Right cardiac atrium (tissue), 5 donors: ENCODE results near the gene NTN3. TPM values are rescaled to one million over a fixed set of nuclear protein-coding genes. Genes with fewer than 3 reads are reported as not detected.
"Not testable (repeated sequence)": the region's sequence is repeated elsewhere in the genome, so short reads cannot be mapped to it uniquely, and the experiment has no call there.

Experiments used
- ATAC-seq, 2 donors: fragments of 200-7000 bp; cut with Tn5 transposase; one replicate each; pipeline versions ENCODE4 v1.8.0 to v1.9.1; 2020; ENCODE audit warnings: moderate library complexity in 2 of 2, mild to moderate bottlenecking in 1 of 2
- DNase-seq, 3 donors: peaks; one replicate each; pipeline ENCODE4 v3.0.0-alpha.2; 2020
- H3K27ac ChIP-seq: one replicate; pipeline ENCODE4 v1.5.1; 2013; ENCODE audit warnings: mild to moderate bottlenecking, low read length, control low read depth, moderate library complexity
- H3K27me3 ChIP-seq: one replicate; pipeline ENCODE4 v1.6.1; 2013; ENCODE audit not compliant: control insufficient read depth, insufficient read depth
- H3K4me1 ChIP-seq: one replicate; pipeline ENCODE4 v1.6.1; 2013; ENCODE audit warnings: low read length; ENCODE audit not compliant: control insufficient read depth, insufficient read depth
- H3K4me3 ChIP-seq: one replicate; pipeline ENCODE4 v1.5.1; 2013; ENCODE audit warnings: low read length, control low read depth
- H3K9me3 ChIP-seq: one replicate; pipeline ENCODE4 v1.6.1; 2013; ENCODE audit warnings: low read length; ENCODE audit not compliant: control insufficient read depth
- WGBS: extraction: QIAGEN DNeasy Blood & Tissue Kit; methylation state at CpG from one replicate; pipeline ENCODE4 v1.1.7; 2013; 5-methylcytosine and 5-hydroxymethylcytosine counted together
- intact Hi-C, 4 donors: fragments of 100-400 bp; cut with DNase I; formaldehyde crosslinking; loops; one replicate each; pipeline versions ENCODE4 v1.11.0 to v1.14.0; 2022 to 2023
- polyA plus RNA-seq: library from polyadenylated mRNA; stranded (reverse); fragments of 200-250 nt; gene quantifications from one replicate; pipeline ENCODE4 v1.2.3, GENCODE V29; 2013
- total RNA-seq, 4 donors: library from RNA; stranded (reverse); fragmentation: NEBNext Ultra II Directional; extraction: Animal tissue kit (Norgen Biotek cat#: 25700); gene quantifications; one replicate each; pipeline ENCODE4 v1.2.1, GENCODE V29; 2021
- donor health status: healthy with polysubstance abuse.
- donor health status: DM: no; HTN: yes; CAD: no.
- donor health status: DM: no; HTN: no; CAD: no.
- donor health status: DM: no; HTN: yes; CAD: no; lungs with severe emphysema.
- donor health status: DM: yes; HTN: yes; CAD: no.

The NTN3 gene
- total and polyA plus RNA-seq, 5 donors = 0.50 to 1.8 (median 0.74) TPM

GRCh38 chr16:2473999-2474876, 3.1 kb downstream of the NTN3 start:
- Histone ChIP-seq H3K4me1 (peaks cover 2% of the 10 kb centered on the region), H3K4me3 (peak overlapping the region; percentile 88), H3K27ac (peak overlapping the region; percentile 53), H3K9me3 (no peaks in the 10 kb centered on the region), H3K27me3 (no peaks in the 10 kb centered on the region)
- ATAC-seq (peak; percentile 61 to 64), DNase-seq (peak; percentile 65 to 85 (median 84))
- intact Hi-C loops = loop anchor here in 1 of 4 donors (1.0 kb wide), 1 partner anchor 14 kb away; the partner anchor contains the start of gene TEDC2
- WGBS = under 1% methylated on average over 100 of the region's 100 CpGs

- 1% methylated on average over 77 of the region's 77 CpGs for WGBS
- H3K4me3 ChIP-seq = peak within 1 kb of the TSS; percentile 88
- peak; percentile 90 to 91 for ATAC-seq
- no peaks in the 10 kb centered on the region for H3K27me3 ChIP-seq
- H3K4me1 ChIP-seq = peaks cover 2% of the 10 kb centered on the region
- peak; percentile 89 to 97 (median 96) for DNase-seq
- intact Hi-C loops = loop anchor here in 1 of 4 donors (1.0 kb wide), 1 partner anchor 15 kb away; the partner anchor contains the start of gene TEDC2
- no peaks in the 10 kb centered on the region for H3K9me3 ChIP-seq
- peak within 1 kb of the TSS; percentile 53 for H3K27ac ChIP-seq
Observed at GRCh38 chr16:2474877-2475412, 3.8 kb downstream of the NTN3 start, which contains the start of gene TBC1D24. Gene TBC1D24 (plus strand): TSS chr16:2475127. CDS start chr16:2496149, 21,022 bp downstream.

GRCh38 chr16:2475413-2476344, 4.6 kb downstream of the NTN3 start:
- Histone ChIP-seq H3K4me3 (peak overlapping the region; percentile 88), H3K9me3 (no peaks in the 10 kb centered on the region), H3K4me1 (peaks cover 2% of the 10 kb centered on the region), H3K27ac (no peak overlapping the region), H3K27me3 (no peaks in the 10 kb centered on the region)
- DNase-seq (peak in 1 of 3 donors; percentile 73), ATAC-seq (no peak)
- intact Hi-C loops = no loop called here
- 15% methylated on average over 55 of the region's 55 CpGs for WGBS

GRCh38 chr16:2476345-2476720, 5.2 kb downstream of the NTN3 start:
- peak in 1 of 3 donors; percentile 33 for DNase-seq
- no peak overlapping the region for H3K27ac ChIP-seq
- 93% methylated on average over 9 of the region's 9 CpGs for WGBS
- peaks cover 2% of the 10 kb centered on the region for H3K4me1 ChIP-seq
- no peaks in the 10 kb centered on the region for H3K9me3 ChIP-seq
- no peak overlapping the region for H3K4me3 ChIP-seq
- no peak for ATAC-seq
- no peaks in the 10 kb centered on the region for H3K27me3 ChIP-seq
- intact Hi-C loops = no loop called here

GRCh38 chr16:2476741-2477140, 5.6 kb downstream of the NTN3 start:
- Histone ChIP-seq H3K4me3 (no peak overlapping the region), H3K9me3 (no peaks in the 10 kb centered on the region), H3K4me1 (peaks cover 2% of the 10 kb centered on the region), H3K27ac (no peak overlapping the region), H3K27me3 (no peaks in the 10 kb centered on the region)
- intact Hi-C loops = no loop called here
- DNase-seq = no peak
- ATAC-seq = no peak
- WGBS = 93% methylated on average over 3 of the region's 3 CpGs

GRCh38 chr16:2477327-2477726, 6.2 kb downstream of the NTN3 start:
- Histone ChIP-seq H3K4me3 (no peak overlapping the region), H3K4me1 (peaks cover 2% of the 10 kb centered on the region), H3K9me3 (no peaks in the 10 kb centered on the region), H3K27ac (no peak overlapping the region), H3K27me3 (no peaks in the 10 kb centered on the region)
- WGBS = 95% methylated on average over 3 of the region's 3 CpGs
- DNase-seq = peak in 2 of 3 donors; percentile 1 to 32
- intact Hi-C loops = no loop called here
- ATAC-seq = no peak

- 72% methylated on average over 8 of the region's 8 CpGs for WGBS
- intact Hi-C loops = no loop called here
- DNase-seq (peak in 1 of 3 donors; percentile 45), ATAC-seq (no peak)
- Histone ChIP-seq H3K4me1 (peaks cover 2% of the 10 kb centered on the region), H3K27ac (no peak overlapping the region), H3K9me3 (no peaks in the 10 kb centered on the region), H3K27me3 (no peaks in the 10 kb centered on the region), H3K4me3 (no peak overlapping the region)
Observed at GRCh38 chr16:2478279-2478678, 7.2 kb downstream of the NTN3 start.

GRCh38 chr16:2479996-2480395, 8.9 kb downstream of the NTN3 start:
- peak in 1 of 3 donors; percentile 12 for DNase-seq
- H3K4me1 ChIP-seq, H3K27ac ChIP-seq, ATAC-seq, H3K4me3 ChIP-seq, intact Hi-C loops, H3K9me3 ChIP-seq, H3K27me3 ChIP-seq: not testable (repeated sequence)
- WGBS = 92% methylated on average over 10 of the region's 10 CpGs

GRCh38 chr16:2480948-2481347, 9.9 kb downstream of the NTN3 start:
- 90% methylated on average over 12 of the region's 12 CpGs for WGBS
- intact Hi-C loops = no loop called here
- Histone ChIP-seq H3K4me3 (no peak overlapping the region), H3K9me3 (no peaks in the 10 kb centered on the region), H3K27me3 (no peaks in the 10 kb centered on the region), H3K27ac (no peak overlapping the region), H3K4me1 (no peaks in the 10 kb centered on the region)
- DNase-seq (peak in 2 of 3 donors; percentile 35 to 37), ATAC-seq (no peak)

- Histone ChIP-seq H3K27ac (no peak overlapping the region), H3K9me3 (no peaks in the 10 kb centered on the region), H3K27me3 (no peaks in the 10 kb centered on the region), H3K4me3 (no peak overlapping the region), H3K4me1 (no peaks in the 10 kb centered on the region)
- WGBS = 74% methylated on average over 7 of the region's 7 CpGs
- intact Hi-C loops = no loop called here
- DNase-seq = peak in 2 of 3 donors; percentile 12 to 26
- no peak for ATAC-seq
Observed at GRCh38 chr16:2481676-2482075, 10.6 kb downstream of the NTN3 start.
